GM23248 (cell line): ENCODE measurements around the gene OR2Y1.

Source experiments
- EZH2 ChIP-seq: fragments of 200-600 bp; sonication (generic); IDR thresholded peaks from 2 replicates; pipeline ENCODE4 v1.6.1; 2018; ENCODE audit warnings: antibody characterized with exemption, mild to moderate bottlenecking; ENCODE audit not compliant: insufficient read depth, poor library complexity, severe bottlenecking
- EZH2phosphoT487 ChIP-seq: fragments of 200-600 bp; sonication (generic); IDR thresholded peaks from 2 replicates; pipeline ENCODE4 v1.6.1; 2018; ENCODE audit warnings: antibody characterized with exemption, moderate library complexity, mild to moderate bottlenecking, low read depth; ENCODE audit not compliant: insufficient read depth

DNA sequence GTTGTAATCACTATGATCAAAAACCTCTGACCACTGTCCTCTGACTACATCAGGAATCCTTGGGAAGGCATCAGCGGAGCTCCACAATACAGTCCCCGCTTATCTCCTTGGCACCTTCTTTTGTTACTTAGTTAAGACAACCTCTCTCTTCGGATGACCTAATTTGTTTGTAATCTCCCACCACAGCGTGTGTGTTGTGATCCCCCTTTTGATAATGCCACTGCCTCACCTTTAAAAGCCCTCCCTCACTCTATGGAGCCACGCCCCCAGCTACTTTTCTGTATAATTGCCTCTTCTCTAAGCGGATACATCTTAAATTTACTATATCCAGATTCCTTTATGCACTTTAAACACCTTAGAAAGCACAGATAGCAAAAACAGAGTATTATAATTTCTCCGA lies 35.9 kb downstream of the OR2Y1 start:
- TF ChIP-seq EZH2 (no peak), EZH2phosphoT487 (no peak)
